Measurements from ENCODE around the gene ADAMTSL5.

GRCh38 chr19:1494115-1494815 lies 18.6 kb downstream of the ADAMTSL5 start:
- no peak for TF ChIP-seq EZH2 (IDR thresholded peaks at IDR 0.05; ENCODE audit: low read depth, low read length, severe bottlenecking)
- no peak for TF ChIP-seq CTCF (IDR thresholded peaks at IDR 0.05; ENCODE audit: control extremely low read depth in 1 of 3, insufficient read depth in 1 of 3, low read depth in 1 of 3, low read length in 3 of 3)
- TF ChIP-seq HDAC6 (IDR thresholded peaks at IDR 0.05; ENCODE audit: low read depth, low read length), result no peak
- TF ChIP-seq POLR2A (IDR thresholded peaks at IDR 0.05; ENCODE audit: control extremely low read depth in 1 of 2, low read depth in 2 of 2, low read length in 2 of 2), result no peak
- TF ChIP-seq MAX (IDR thresholded peaks at IDR 0.05), result no peak
- no peak for TF ChIP-seq USF2 (IDR thresholded peaks at IDR 0.05; ENCODE audit: low read length)
- TF ChIP-seq CHD2 (IDR thresholded peaks at IDR 0.05; ENCODE audit: low read length), result no peak
- TF ChIP-seq ATF2 (IDR thresholded peaks at IDR 0.05; ENCODE audit: low read length), result no peak
- TF ChIP-seq RNF2 (IDR thresholded peaks at IDR 0.05; ENCODE audit: borderline replicate concordance, low read depth, low read length, missing control alignments, poor library complexity, severe bottlenecking), result no peak
- no peak for TF ChIP-seq POLR2AphosphoS5 (IDR thresholded peaks at IDR 0.05; ENCODE audit: low read depth, low read length)
